H1 (cell line): ENCODE data around the gene ARSI. TPM values are rescaled to one million over a fixed set of nuclear protein-coding genes. Genes with fewer than 3 reads are reported as not detected.

Source experiments
- CTCF ChIA-PET: fragments of 300-600 bp; sonication (Branson Sonifier 250); formaldehyde crosslinking; loops from one replicate; lab custom pipeline; 2021; ENCODE audit not compliant: partially characterized antibody; lab: Charles Lee
- POLR2A ChIA-PET: fragments of 300-600 bp; sonication (Branson Sonifier 250); formaldehyde crosslinking; loops from one replicate; lab custom pipeline; 2021; ENCODE audit warnings: inconsistent platforms; ENCODE audit not compliant: partially characterized antibody; lab: Charles Lee
- DNase-seq, 2 experiments: peaks; one replicate each; pipeline versions ENCODE4 v3.0.0 to v3.0.0-alpha.2; 2010 to 2022; ENCODE audit warnings: low spot score in 2 of 2, low read depth in 1 of 2, mixed read lengths in 1 of 2
- FAIRE-seq: peaks from 2 replicates; lab custom pipeline; 2011; peaks lifted over from hg19 to GRCh38; lab: Jason Lieb, UNC
- H2AFZ ChIP-seq: 2 replicates; pipeline ENCODE4 v1.8.1; 2012; ENCODE audit warnings: low read length, inconsistent platforms
- H2AK5ac ChIP-seq: 2 replicates; pipeline ENCODE4 v1.6.1; 2013; ENCODE audit warnings: low read depth, low read length
- H2BK120ac ChIP-seq: replicated peaks from 2 replicates; pipeline ENCODE3; 2013; ENCODE audit warnings: low read depth, low read length, inconsistent platforms
- H2BK12ac ChIP-seq: 2 replicates; pipeline ENCODE4 v1.6.1; 2013; ENCODE audit warnings: low read depth, low read length
- H2BK15ac ChIP-seq: 2 replicates; pipeline ENCODE4 v1.6.1; 2013; ENCODE audit warnings: low read length
- H2BK20ac ChIP-seq: 2 replicates; pipeline ENCODE4 v1.6.1; 2013; ENCODE audit warnings: low read length
- H2BK5ac ChIP-seq: 2 replicates; pipeline ENCODE4 v1.6.1; 2013; ENCODE audit warnings: low read depth, low read length
- H3K14ac ChIP-seq: 2 replicates; pipeline ENCODE4 v1.6.1; 2013; ENCODE audit warnings: inconsistent platforms; ENCODE audit not compliant: insufficient read length
- H3K18ac ChIP-seq: 2 replicates; pipeline ENCODE4 v1.6.1; 2013; ENCODE audit warnings: low read length; ENCODE audit errors: extremely low read depth
- H3K23ac ChIP-seq: 2 replicates; pipeline ENCODE4 v1.6.1; 2013; ENCODE audit warnings: inconsistent platforms; ENCODE audit not compliant: insufficient read length
- H3K23me2 ChIP-seq: 2 replicates; pipeline ENCODE4 v1.6.1; 2013; ENCODE audit warnings: low read depth, low read length
- H3K27ac ChIP-seq: 2 replicates; pipeline ENCODE4 v1.6.1; 2011; ENCODE audit warnings: low read depth, low read length, inconsistent platforms
- H3K27me3 ChIP-seq, 4 experiments: replicated peaks in 1 of 4; 1 replicate in 1 of 4; 2 replicates in 3 of 4; pipeline versions ENCODE4 v1.6.1 to v1.8.1; 2011 to 2013; ENCODE audit warnings: low read length in 3 of 4, mild to moderate bottlenecking in 3 of 4, inconsistent platforms in 2 of 4, mixed read lengths in 2 of 4, moderate library complexity in 1 of 4; ENCODE audit not compliant: control insufficient read depth in 3 of 4, insufficient read depth in 3 of 4; ENCODE audit errors: extremely low read depth in 1 of 4
- H3K36me3 ChIP-seq, 4 experiments: 2 replicates each; pipeline versions ENCODE4 v1.6.1 to v1.8.1; 2011 to 2013; ENCODE audit warnings: mild to moderate bottlenecking in 4 of 4, low read length in 3 of 4, moderate library complexity in 2 of 4, control low read depth in 1 of 4, inconsistent platforms in 1 of 4; ENCODE audit not compliant: insufficient read depth in 4 of 4, control insufficient read depth in 2 of 4
- H3K4ac ChIP-seq: replicated peaks from 2 replicates; pipeline ENCODE3; 2013; ENCODE audit warnings: low read length, low read depth, mixed read lengths, inconsistent platforms; ENCODE audit not compliant: insufficient read length
- H3K4me1 ChIP-seq, 4 experiments: replicated peaks in 1 of 4; 1 replicate in 1 of 4; 2 replicates in 3 of 4; pipeline versions ENCODE4 v1.6.1 to v1.8.1; 2011 to 2013; ENCODE audit warnings: low read length in 3 of 4, inconsistent platforms in 2 of 4, mixed read lengths in 1 of 4; ENCODE audit not compliant: insufficient read depth in 4 of 4, control insufficient read depth in 3 of 4
- H3K4me2 ChIP-seq, 2 experiments: 2 replicates each; pipeline versions ENCODE4 v1.6.1 to v1.8.1; 2011 to 2013; ENCODE audit warnings: low read depth in 2 of 2, low read length in 2 of 2, control low read depth in 1 of 2, inconsistent platforms in 1 of 2, mild to moderate bottlenecking in 1 of 2; ENCODE audit not compliant: insufficient read depth in 1 of 2
- H3K4me3 ChIP-seq, 4 experiments: fragments of 200-600, 300-600 bp in 1 of 4; sonication (generic), shearing (Covaris generic), sonication (Bioruptor Twin) in 1 of 4; 2 replicates each; pipeline versions ENCODE4 v1.5.1 to v1.8.1; 2011 to 2016; ENCODE audit warnings: low read length in 4 of 4, low read depth in 3 of 4, control low read depth in 2 of 4, inconsistent platforms in 2 of 4, mild to moderate bottlenecking in 2 of 4, mixed read lengths in 1 of 4, moderate library complexity in 1 of 4; ENCODE audit not compliant: insufficient read depth in 2 of 4; ENCODE audit errors: extremely low read depth in 1 of 4
- H3K56ac ChIP-seq: replicated peaks from 2 replicates; pipeline ENCODE3; 2013; ENCODE audit warnings: low read depth, mild to moderate bottlenecking, mixed read lengths, low read length, inconsistent platforms; ENCODE audit not compliant: insufficient read length
- H3K79me1 ChIP-seq: 2 replicates; pipeline ENCODE4 v1.6.1; 2013; ENCODE audit warnings: low read depth, low read length, control low read depth
- H3K79me2 ChIP-seq, 2 experiments: 2 replicates each; pipeline versions ENCODE4 v1.6.1 to v1.8.1; 2012 to 2013; ENCODE audit warnings: low read length in 2 of 2, mild to moderate bottlenecking in 2 of 2, inconsistent platforms in 1 of 2; ENCODE audit not compliant: insufficient read depth in 2 of 2, control insufficient read depth in 1 of 2
- H3K9ac ChIP-seq, 4 experiments: replicated peaks in 1 of 4; 1 replicate in 1 of 4; 2 replicates in 3 of 4; pipeline versions ENCODE4 v1.6.1 to v1.8.1; 2011 to 2013; ENCODE audit warnings: low read depth in 3 of 4, low read length in 3 of 4, control low read depth in 2 of 4, mild to moderate bottlenecking in 2 of 4, moderate library complexity in 2 of 4, inconsistent platforms in 1 of 4; ENCODE audit errors: extremely low read depth in 1 of 4
- H3K9me3 ChIP-seq, 2 experiments: 2 replicates each; pipeline versions ENCODE4 v1.6.1 to v1.8.1; 2012 to 2013; ENCODE audit warnings: mild to moderate bottlenecking in 2 of 2, moderate library complexity in 2 of 2, control low read depth in 1 of 2, inconsistent platforms in 1 of 2, low read depth in 1 of 2, low read length in 1 of 2, mixed read lengths in 1 of 2; ENCODE audit not compliant: insufficient read depth in 2 of 2
- H4K20me1 ChIP-seq, 2 experiments: replicated peaks in 1 of 2; 2 replicates each; pipeline versions ENCODE3 to v1.8.1; 2011 to 2013; ENCODE audit warnings: inconsistent platforms in 2 of 2, low read length in 2 of 2, mild to moderate bottlenecking in 1 of 2; ENCODE audit not compliant: insufficient read depth in 2 of 2, control insufficient read depth in 1 of 2
- H4K5ac ChIP-seq: 2 replicates; pipeline ENCODE4 v1.6.1; 2013; ENCODE audit warnings: low read length, low read depth, mixed read lengths, inconsistent platforms; ENCODE audit not compliant: insufficient read length
- H4K8ac ChIP-seq: 2 replicates; pipeline ENCODE4 v1.8.0; 2013; ENCODE audit warnings: mild to moderate bottlenecking, moderate library complexity, low read length, inconsistent platforms; ENCODE audit not compliant: insufficient read depth; ENCODE audit errors: extremely low read depth
- H4K91ac ChIP-seq: replicated peaks from 2 replicates; pipeline ENCODE3; 2013; ENCODE audit warnings: low read length, mixed read lengths, inconsistent platforms; ENCODE audit not compliant: insufficient read length
- CREB1 ChIP-seq: IDR thresholded peaks from 2 replicates; pipeline ENCODE4 v1.6.1; 2012; ENCODE audit warnings: inconsistent platforms
- E2F6 ChIP-seq: IDR thresholded peaks from 2 replicates; pipeline ENCODE4 v1.6.1; 2012; ENCODE audit warnings: inconsistent platforms
- HDAC6 ChIP-seq: IDR thresholded peaks from one replicate; pipeline ENCODE4 v1.7.1; 2012; ENCODE audit warnings: low read depth, mild to moderate bottlenecking, inconsistent platforms, low read length, moderate library complexity
- KDM4A ChIP-seq: IDR thresholded peaks from one replicate; pipeline ENCODE4 v1.7.1; 2012; ENCODE audit warnings: low read depth, mild to moderate bottlenecking, moderate library complexity, low read length, inconsistent platforms; ENCODE audit not compliant: severe bottlenecking
- PHF8 ChIP-seq: fragments of 200-600 bp; sonication (generic); conservative IDR thresholded peaks from 2 replicates; pipeline ENCODE4 v1.7.1; 2012; ENCODE audit warnings: low read depth, mild to moderate bottlenecking, inconsistent platforms, low read length, moderate library complexity
- POLR2AphosphoS5 ChIP-seq: IDR thresholded peaks from 2 replicates; pipeline ENCODE4 v1.6.1; 2011; ENCODE audit warnings: low read depth, low read length
- RBBP5 ChIP-seq: IDR thresholded peaks from 2 replicates; pipeline ENCODE4 v1.7.1; 2012; ENCODE audit warnings: low read depth, mild to moderate bottlenecking, inconsistent platforms, low read length, moderate library complexity, borderline replicate concordance
- RFX5 ChIP-seq: IDR thresholded peaks from 2 replicates; pipeline ENCODE4 v1.6.1; 2011; ENCODE audit warnings: low read depth, low read length, improper control_type of control experiment, borderline replicate concordance
- SAP30 ChIP-seq: fragments of 300-600 bp; sonication (generic); IDR thresholded peaks from 2 replicates; pipeline ENCODE4 v1.7.1; 2012; ENCODE audit warnings: low read length, moderate library complexity, mild to moderate bottlenecking, inconsistent platforms; ENCODE audit not compliant: insufficient read depth, insufficient replicate concordance
- WGBS, 2 experiments: shearing (Covaris generic) in 1 of 2; methylation state at CpG; one replicate each; pipeline versions ENCODE4 v1.1.6 to v1.1.7; 2013 to 2015; ENCODE audit warnings: low lambda C conversion rate in 2 of 2, mixed read lengths in 2 of 2, inconsistent platforms in 1 of 2, low coverage in 1 of 2, missing lambda C conversion rate in 1 of 2; ENCODE audit not compliant: insufficient replicate concordance in 2 of 2, insufficient coverage in 1 of 2, insufficient read length in 1 of 2; ENCODE audit errors: extremely low coverage in 1 of 2, missing lambda C conversion rate in 1 of 2; 5-methylcytosine and 5-hydroxymethylcytosine counted together
- polyA plus RNA-seq, 7 experiments: library from polyadenylated mRNA; depleted of rRNA in 3 of 7; stranded (reverse) in 5 of 7; unstranded in 2 of 7; fragments of >200 nt in 5 of 7; fragments of 200-250 nt in 2 of 7; gene quantifications; 1 replicate in 5 of 7; 2 replicates in 1 of 7; 4 replicates in 1 of 7; pipeline versions ENCODE4 v1.2.1 to v1.2.3, GENCODE V29; 2011 to 2013; ENCODE audit warnings: missing spikeins in 2 of 7, mixed read lengths in 2 of 7
- total RNA-seq: library from RNA; stranded (reverse); fragmentation: NEBNext Ultra II Directional; extraction: Animal tissue kit (Norgen Biotek cat#: 25700); gene quantifications from 2 replicates; pipeline ENCODE4 v1.2.1, GENCODE V29; 2021
- TF ChIP-seq, protein P1 (sequence below), 3 experiments: IDR thresholded peaks; 1 replicate in 2 of 3; 2 replicates in 1 of 3; pipeline versions ENCODE4 v1.5.1 to v1.6.1; 2011; ENCODE audit warnings: low read length in 3 of 3, mild to moderate bottlenecking in 3 of 3, inconsistent platforms in 2 of 3, low read depth in 1 of 3, moderate library complexity in 1 of 3; ENCODE audit not compliant: insufficient read depth in 1 of 3; ENCODE audit errors: control extremely low read depth in 1 of 3

Gene ARSI
- total and polyA plus RNA-seq, 2 of the 8 experiments (the other 6 are each of a cell fraction or from before 2014, with no cell fraction given) = 4.5 to 6.7 TPM

GRCh38 chr5:150328515-150328914 lies 25.8 kb upstream of the ARSI start:
- H3K18ac ChIP-seq = no peak overlapping the region
- H2BK20ac ChIP-seq = no peak overlapping the region
- H2BK12ac ChIP-seq = no peak overlapping the region
- H4K20me1 ChIP-seq = no peaks in the 10 kb centered on the region
- H3K56ac ChIP-seq = no peak overlapping the region
- no peaks in the 10 kb centered on the region for H3K23me2 ChIP-seq
- no peak overlapping the region for H3K23ac ChIP-seq
- CTCF ChIA-PET = interaction anchor here (1.4 to 15.6 kb wide), 5 partner anchors 8 to 52 kb away, joined by 4 to 126 read pairs (median 4); partner anchors contain the start of gene CAMK2A
- no peak overlapping the region for H3K4ac ChIP-seq
- H3K79me2 ChIP-seq = no peaks in the 10 kb centered on the region
- H2AK5ac ChIP-seq = no peak overlapping the region
- TF ChIP-seq POLR2AphosphoS5 (no peak), KDM4A (no peak), RFX5 (no peak), RBBP5 (no peak), HDAC6 (no peak), PHF8 (no peak), CREB1 (no peak), E2F6 (no peak), SAP30 (no peak)
- TF ChIP-seq, protein P1, sequence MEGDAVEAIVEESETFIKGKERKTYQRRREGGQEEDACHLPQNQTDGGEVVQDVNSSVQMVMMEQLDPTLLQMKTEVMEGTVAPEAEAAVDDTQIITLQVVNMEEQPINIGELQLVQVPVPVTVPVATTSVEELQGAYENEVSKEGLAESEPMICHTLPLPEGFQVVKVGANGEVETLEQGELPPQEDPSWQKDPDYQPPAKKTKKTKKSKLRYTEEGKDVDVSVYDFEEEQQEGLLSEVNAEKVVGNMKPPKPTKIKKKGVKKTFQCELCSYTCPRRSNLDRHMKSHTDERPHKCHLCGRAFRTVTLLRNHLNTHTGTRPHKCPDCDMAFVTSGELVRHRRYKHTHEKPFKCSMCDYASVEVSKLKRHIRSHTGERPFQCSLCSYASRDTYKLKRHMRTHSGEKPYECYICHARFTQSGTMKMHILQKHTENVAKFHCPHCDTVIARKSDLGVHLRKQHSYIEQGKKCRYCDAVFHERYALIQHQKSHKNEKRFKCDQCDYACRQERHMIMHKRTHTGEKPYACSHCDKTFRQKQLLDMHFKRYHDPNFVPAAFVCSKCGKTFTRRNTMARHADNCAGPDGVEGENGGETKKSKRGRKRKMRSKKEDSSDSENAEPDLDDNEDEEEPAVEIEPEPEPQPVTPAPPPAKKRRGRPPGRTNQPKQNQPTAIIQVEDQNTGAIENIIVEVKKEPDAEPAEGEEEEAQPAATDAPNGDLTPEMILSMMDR (IDR thresholded peaks at IDR 0.05; ENCODE audit: control extremely low read depth in 1 of 3, insufficient read depth in 1 of 3, low read depth in 1 of 3, low read length in 3 of 3) = no peak
- TF ChIP-seq, all 59 proteins: peak for 0
- Histone ChIP-seq H2BK15ac (no peak overlapping the region), H3K4me1 (no peaks in the 10 kb centered on the region), H3K27me3 (no peaks in the 10 kb centered on the region), H3K14ac (no peak overlapping the region), H2BK120ac (no peak overlapping the region), H4K5ac (no peak overlapping the region), H2BK5ac (no peak overlapping the region), H3K9me3 (no peaks in the 10 kb centered on the region), H3K4me2 (no peak overlapping the region), H3K36me3 (no peaks in the 10 kb centered on the region), H4K8ac (no peak overlapping the region), H4K91ac (no peak overlapping the region), H2AFZ (no peak overlapping the region), H3K4me3 (no peak overlapping the region), H3K27ac (no peak overlapping the region), H3K9ac (no peak overlapping the region), H3K79me1 (no peaks in the 10 kb centered on the region)
- 75% methylated on average over 2 of the region's 2 CpGs; no CpG with 5 or more reads in 1 of the 2 experiments for WGBS, 2 experiments
- FAIRE-seq = no peak
- DNase-seq = no peak
- POLR2A ChIA-PET = interaction anchor here (0.6 kb wide), 1 partner anchor 29 kb away, joined by 3 read pairs; no protein-coding TSS in a partner anchor
